Natural killer cell treated with Interleukin-12 subunit alpha and Interleukin-12 subunit beta and Interleukin-15 and Interleukin-18, amount 100 ng/mL, for 72 hours (primary cell): ENCODE results near the gene GALNTL6. TPM values are rescaled to one million over a fixed set of nuclear protein-coding genes. Genes with fewer than 3 reads are reported as not detected.

Source experiments
- ATAC-seq, 2 donors: fragments of 150-1000 bp; cut with Tn5 transposase in 1 of 2; sonication (Bioruptor Pico), chemical (Tn5 transposase) in 1 of 2; 2 replicates each; pipeline ENCODE4 v1.10.0; 2021
- DNase-seq: peaks from one replicate; pipeline ENCODE4 v3.0.0; 2022; ENCODE audit warnings: low spot score
- H3K27ac Mint-ChIP-seq, 2 donors: 1 replicate in 1 of 2; 2 replicates in 1 of 2; pipeline ENCODE4 v1.8.0; 2022; ENCODE audit warnings: mixed read lengths in 2 of 2, mild to moderate bottlenecking in 1 of 2, moderate library complexity in 1 of 2
- H3K27me3 Mint-ChIP-seq, 2 donors: 1 replicate in 1 of 2; 2 replicates in 1 of 2; pipeline ENCODE4 v1.8.0; 2022; ENCODE audit warnings: mixed read lengths in 2 of 2
- H3K36me3 Mint-ChIP-seq: one replicate; pipeline ENCODE4 v1.8.0; 2022; ENCODE audit warnings: mixed read lengths
- H3K4me1 Mint-ChIP-seq, 2 donors: 1 replicate in 1 of 2; 2 replicates in 1 of 2; pipeline ENCODE4 v1.8.0; 2022; ENCODE audit warnings: low read depth in 2 of 2, mixed read lengths in 2 of 2, mild to moderate bottlenecking in 1 of 2
- H3K4me3 Mint-ChIP-seq: one replicate; pipeline ENCODE4 v1.8.0; 2022; ENCODE audit warnings: mixed read lengths
- H3K9me3 Mint-ChIP-seq: 2 replicates; pipeline ENCODE4 v1.8.0; 2022; ENCODE audit warnings: mixed read lengths
- total RNA-seq, 2 donors: library from RNA; stranded (reverse); gene quantifications; one replicate each; pipeline ENCODE4 v1.2.3, GENCODE V29; 2022

The GALNTL6 gene
- total RNA-seq, 2 donors from 2014 or later = not detected

GRCh38 chr4:172270397-172270796 lies 457.2 kb downstream of the GALNTL6 start:
- H3K4me1 Mint-ChIP-seq = no peaks in the 10 kb centered on the region
- no peak overlapping the region for H3K27ac Mint-ChIP-seq
- no peak overlapping the region for H3K4me3 Mint-ChIP-seq
- ATAC-seq = no peak
- DNase-seq = no peak
- no peaks in the 10 kb centered on the region for H3K36me3 Mint-ChIP-seq
- H3K9me3 Mint-ChIP-seq = peaks cover 12% of the 10 kb centered on the region
- H3K27me3 Mint-ChIP-seq = no peaks in the 10 kb centered on the region

- Mint-ChIP-seq H3K4me3 (no peak overlapping the region), H3K27me3 (no peaks in the 10 kb centered on the region), H3K4me1 (no peaks in the 10 kb centered on the region), H3K36me3 (no peaks in the 10 kb centered on the region), H3K27ac (no peak overlapping the region), H3K9me3 (peaks cover 11% of the 10 kb centered on the region)
- no peak for DNase-seq
- no peak for ATAC-seq
Measured at GRCh38 chr4:172287117-172287516, 473.9 kb downstream of the GALNTL6 start.

GRCh38 chr4:172305698-172306097 lies 492.5 kb downstream of the GALNTL6 start:
- DNase-seq (no peak), ATAC-seq (no peak)
- Mint-ChIP-seq H3K27ac (no peak overlapping the region), H3K4me1 (no peaks in the 10 kb centered on the region), H3K9me3 (peaks cover 14% of the 10 kb centered on the region), H3K36me3 (no peaks in the 10 kb centered on the region), H3K4me3 (no peak overlapping the region), H3K27me3 (no peaks in the 10 kb centered on the region)

GRCh38 chr4:172308078-172308477 lies 494.9 kb downstream of the GALNTL6 start:
- H3K36me3 Mint-ChIP-seq = no peaks in the 10 kb centered on the region
- H3K4me3 Mint-ChIP-seq = no peak overlapping the region
- H3K27ac Mint-ChIP-seq = no peak overlapping the region
- no peaks in the 10 kb centered on the region for H3K27me3 Mint-ChIP-seq
- peaks cover 17% of the 10 kb centered on the region for H3K9me3 Mint-ChIP-seq
- no peaks in the 10 kb centered on the region for H3K4me1 Mint-ChIP-seq
- DNase-seq (no peak), ATAC-seq (no peak)

- Mint-ChIP-seq H3K27me3 (no peaks in the 10 kb centered on the region), H3K27ac (no peak overlapping the region), H3K9me3 (peaks cover 11% of the 10 kb centered on the region), H3K4me1 (no peaks in the 10 kb centered on the region), H3K4me3 (no peak overlapping the region), H3K36me3 (no peaks in the 10 kb centered on the region)
- ATAC-seq (no peak), DNase-seq (no peak)
Measured at GRCh38 chr4:172311682-172312081, 498.5 kb downstream of the GALNTL6 start.

- Mint-ChIP-seq H3K36me3 (peaks cover 5% of the 10 kb centered on the region), H3K27me3 (no peaks in the 10 kb centered on the region), H3K4me1 (no peaks in the 10 kb centered on the region), H3K27ac (no peak overlapping the region), H3K4me3 (no peak overlapping the region), H3K9me3 (peaks cover 13% of the 10 kb centered on the region)
- DNase-seq (no peak), ATAC-seq (no peak)
Measured at GRCh38 chr4:172323288-172323687, 510.1 kb downstream of the GALNTL6 start.

- no peak overlapping the region for H3K4me3 Mint-ChIP-seq
- H3K36me3 Mint-ChIP-seq = no peaks in the 10 kb centered on the region
- no peak overlapping the region for H3K27ac Mint-ChIP-seq
- DNase-seq = no peak
- no peaks in the 10 kb centered on the region for H3K4me1 Mint-ChIP-seq
- ATAC-seq = no peak
- no peaks in the 10 kb centered on the region for H3K27me3 Mint-ChIP-seq
- peaks cover 19% of the 10 kb centered on the region for H3K9me3 Mint-ChIP-seq
Measured at GRCh38 chr4:172344308-172344938, 531.2 kb downstream of the GALNTL6 start.

GRCh38 chr4:172348426-172348825 lies 535.2 kb downstream of the GALNTL6 start:
- H3K36me3 Mint-ChIP-seq = no peaks in the 10 kb centered on the region
- H3K4me3 Mint-ChIP-seq = no peak overlapping the region
- H3K9me3 Mint-ChIP-seq = peaks cover 22% of the 10 kb centered on the region
- DNase-seq (no peak), ATAC-seq (no peak)
- H3K27ac Mint-ChIP-seq = no peak overlapping the region
- H3K4me1 Mint-ChIP-seq = no peaks in the 10 kb centered on the region
- H3K27me3 Mint-ChIP-seq = no peaks in the 10 kb centered on the region

- Mint-ChIP-seq H3K4me1 (no peaks in the 10 kb centered on the region), H3K9me3 (peaks cover 3% of the 10 kb centered on the region), H3K4me3 (no peak overlapping the region), H3K27me3 (no peaks in the 10 kb centered on the region), H3K27ac (no peak overlapping the region), H3K36me3 (no peaks in the 10 kb centered on the region)
- ATAC-seq = no peak
- no peak for DNase-seq
Measured at GRCh38 chr4:172352356-172352755, 539.2 kb downstream of the GALNTL6 start.

GRCh38 chr4:172356016-172356415 lies 542.8 kb downstream of the GALNTL6 start:
- Mint-ChIP-seq H3K4me1 (no peaks in the 10 kb centered on the region), H3K4me3 (no peak overlapping the region), H3K27me3 (no peaks in the 10 kb centered on the region), H3K27ac (no peak overlapping the region), H3K9me3 (peaks cover 2% of the 10 kb centered on the region), H3K36me3 (no peaks in the 10 kb centered on the region)
- DNase-seq (no peak), ATAC-seq (no peak)

- DNase-seq = no peak
- ATAC-seq = no peak
- H3K27me3 Mint-ChIP-seq = no peaks in the 10 kb centered on the region
- no peaks in the 10 kb centered on the region for H3K9me3 Mint-ChIP-seq
- no peaks in the 10 kb centered on the region for H3K36me3 Mint-ChIP-seq
- no peak overlapping the region for H3K4me3 Mint-ChIP-seq
- H3K4me1 Mint-ChIP-seq = no peaks in the 10 kb centered on the region
- H3K27ac Mint-ChIP-seq = no peak overlapping the region
Measured at GRCh38 chr4:172357006-172357540, 543.9 kb downstream of the GALNTL6 start.

GRCh38 chr4:172362569-172362968 lies 549.4 kb downstream of the GALNTL6 start:
- Mint-ChIP-seq H3K27me3 (no peaks in the 10 kb centered on the region), H3K36me3 (peaks cover 7% of the 10 kb centered on the region), H3K4me1 (no peaks in the 10 kb centered on the region), H3K9me3 (peaks cover 13% of the 10 kb centered on the region), H3K4me3 (no peak overlapping the region), H3K27ac (no peak overlapping the region)
- no peak for DNase-seq
- no peak for ATAC-seq

GRCh38 chr4:172369471-172369959 lies 556.3 kb downstream of the GALNTL6 start:
- Mint-ChIP-seq H3K4me3 (no peak overlapping the region), H3K27me3 (no peaks in the 10 kb centered on the region), H3K9me3 (peaks cover 9% of the 10 kb centered on the region), H3K36me3 (peaks cover 4% of the 10 kb centered on the region), H3K4me1 (no peaks in the 10 kb centered on the region), H3K27ac (no peak overlapping the region)
- DNase-seq (no peak), ATAC-seq (peak in 1 of 2 donors; percentile 31)

- Mint-ChIP-seq H3K4me1 (no peaks in the 10 kb centered on the region), H3K27me3 (no peaks in the 10 kb centered on the region), H3K4me3 (no peak overlapping the region), H3K36me3 (no peaks in the 10 kb centered on the region), H3K27ac (no peak overlapping the region), H3K9me3 (peaks cover 7% of the 10 kb centered on the region)
- DNase-seq (no peak), ATAC-seq (no peak)
Measured at GRCh38 chr4:172377486-172378140, 564.4 kb downstream of the GALNTL6 start.
